ENCODE data around the gene CDHR1.
A peak's percentile ranks its signal among the peaks of the same experiment; 100 is the strongest.

Gene CDHR1

GRCh38 chr10:84201682-84202081 lies 7.3 kb downstream of the CDHR1 start:
- no peak for DNase-seq

- DNase-seq: no peak
These were observed 8.0 kb downstream of the CDHR1 start for GRCh38 chr10:84202349-84202748.

- DNase-seq: no peak
These were observed 9.8 kb downstream of the CDHR1 start for GRCh38 chr10:84204122-84204521.

GRCh38 chr10:84204610-84205009 lies 10.3 kb downstream of the CDHR1 start:
- DNase-seq: no peak

DNA sequence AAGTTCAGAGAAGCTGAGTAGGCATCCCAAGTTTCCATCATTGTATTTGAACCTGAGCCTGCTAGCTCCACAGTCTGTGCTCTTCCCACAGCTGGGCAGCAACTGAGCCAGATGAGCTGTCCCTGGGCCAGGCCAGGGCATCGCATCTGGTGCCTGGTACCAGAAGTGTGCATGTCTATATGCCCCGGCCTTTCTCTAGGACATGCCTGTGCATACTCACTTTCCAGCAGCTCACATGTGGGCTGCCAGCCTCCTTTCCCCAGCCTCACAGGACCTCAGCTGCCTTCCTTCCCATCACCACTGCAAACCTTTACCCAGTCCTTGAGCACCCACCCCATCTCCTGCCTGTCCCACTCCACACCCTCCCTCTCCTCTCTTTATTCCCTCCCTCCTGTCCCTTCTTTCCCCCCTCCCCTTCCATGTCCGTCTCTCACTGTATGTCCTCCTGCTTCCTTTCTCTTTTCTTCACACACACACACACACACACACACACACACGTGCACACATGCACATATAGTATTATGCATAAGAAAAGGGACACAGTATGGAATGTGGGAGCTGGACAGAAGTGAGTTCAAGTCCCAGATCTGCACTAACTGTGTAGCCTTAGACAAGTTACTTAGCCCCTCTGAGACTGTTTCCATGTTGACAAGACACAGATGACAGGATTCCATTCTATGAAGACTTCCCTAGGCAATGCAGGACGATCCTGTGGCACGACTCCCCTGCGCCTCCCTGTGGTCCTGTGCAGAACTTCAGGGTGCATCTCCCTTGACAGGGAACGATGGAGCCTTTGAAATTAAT lies 10.9 kb downstream of the CDHR1 start:
- DNase-seq: peak; percentile 31 to 69

- DNase-seq: no peak
These were observed 11.7 kb downstream of the CDHR1 start for GRCh38 chr10:84205853-84206525.

GRCh38 chr10:84208023-84208422 lies 13.7 kb downstream of the CDHR1 start:
- no peak for DNase-seq

GRCh38 chr10:84211566-84211965 lies 17.2 kb downstream of the CDHR1 start:
- no peak for DNase-seq

DNA sequence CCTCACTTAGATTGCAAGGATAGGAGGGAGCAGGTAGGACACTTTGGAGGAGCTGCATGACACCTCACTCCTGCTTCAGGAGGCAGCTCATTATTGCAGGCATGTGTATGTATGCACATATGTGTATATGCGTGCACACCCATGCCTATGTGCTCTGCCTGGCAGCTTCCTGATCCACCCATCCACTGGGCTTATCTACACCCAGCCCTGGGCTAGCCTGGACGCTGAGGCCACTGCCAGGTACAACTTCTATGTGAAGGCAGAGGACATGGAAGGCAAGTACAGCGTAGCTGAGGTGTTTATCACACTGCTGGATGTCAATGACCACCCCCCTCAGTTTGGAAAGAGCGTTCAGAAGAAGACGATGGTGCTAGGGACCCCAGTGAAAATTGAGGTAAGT lies 17.7 kb downstream of the CDHR1 start:
- no peak for DNase-seq

DNA sequence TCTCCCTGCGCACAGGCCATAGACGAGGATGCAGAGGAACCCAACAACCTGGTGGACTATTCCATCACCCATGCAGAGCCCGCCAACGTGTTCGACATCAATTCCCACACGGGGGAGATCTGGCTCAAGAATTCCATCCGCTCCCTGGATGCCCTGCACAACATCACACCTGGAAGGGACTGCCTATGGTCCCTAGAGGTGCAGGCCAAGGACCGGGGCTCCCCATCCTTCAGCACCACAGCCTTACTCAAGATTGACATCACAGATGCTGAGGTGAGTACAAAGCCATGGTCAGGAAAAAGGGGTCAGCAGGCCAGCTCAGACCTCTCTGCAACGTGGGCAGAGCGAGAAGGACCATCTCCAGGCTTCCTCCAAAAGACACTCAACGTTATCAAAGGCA lies 18.7 kb downstream of the CDHR1 start:
- no peak for DNase-seq

DNA sequence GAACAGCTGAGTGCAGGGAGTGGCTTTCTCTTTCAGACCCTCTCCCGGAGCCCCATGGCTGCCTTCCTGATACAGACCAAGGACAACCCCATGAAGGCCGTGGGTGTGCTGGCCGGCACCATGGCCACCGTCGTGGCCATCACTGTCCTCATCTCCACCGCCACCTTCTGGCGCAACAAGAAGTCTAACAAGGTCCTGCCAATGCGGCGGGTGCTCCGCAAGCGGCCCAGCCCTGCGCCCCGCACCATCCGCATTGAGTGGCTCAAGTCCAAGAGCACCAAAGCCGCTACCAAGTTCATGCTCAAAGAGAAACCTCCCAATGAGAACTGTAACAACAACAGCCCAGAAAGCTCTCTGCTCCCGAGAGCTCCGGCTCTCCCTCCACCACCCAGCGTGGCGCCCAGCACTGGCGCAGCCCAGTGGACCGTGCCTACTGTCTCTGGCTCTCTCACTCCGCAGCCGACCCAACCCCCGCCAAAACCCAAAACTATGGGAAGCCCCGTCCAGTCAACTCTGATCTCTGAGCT lies 19.8 kb downstream of the CDHR1 start:
- DNase-seq: no peak

- peak in 1 of 2 experiments; percentile 8 for DNase-seq
These were observed 20.4 kb downstream of the CDHR1 start for GRCh38 chr10:84214612-84215235.

DNA sequence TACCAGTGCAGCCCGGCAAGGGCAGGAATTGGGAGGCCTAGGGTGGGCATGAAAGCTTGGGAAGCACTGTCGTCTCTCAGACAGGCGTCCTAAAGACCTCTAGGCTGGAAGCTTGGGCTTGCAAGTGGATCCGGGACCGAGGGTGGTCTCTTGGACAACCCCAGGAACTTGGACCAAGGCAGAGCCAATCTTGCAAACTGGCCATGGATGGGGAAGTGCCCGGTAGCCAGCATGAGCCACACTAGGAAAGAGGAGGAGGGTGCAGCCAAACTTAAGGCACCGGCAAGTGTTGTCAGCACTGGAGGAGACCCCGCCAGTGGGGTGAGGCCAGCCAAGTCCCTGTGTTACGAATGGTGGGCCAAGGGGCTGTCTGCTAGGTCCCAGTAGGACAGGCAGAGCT lies 22.5 kb downstream of the CDHR1 start:
- no peak for DNase-seq

DNA sequence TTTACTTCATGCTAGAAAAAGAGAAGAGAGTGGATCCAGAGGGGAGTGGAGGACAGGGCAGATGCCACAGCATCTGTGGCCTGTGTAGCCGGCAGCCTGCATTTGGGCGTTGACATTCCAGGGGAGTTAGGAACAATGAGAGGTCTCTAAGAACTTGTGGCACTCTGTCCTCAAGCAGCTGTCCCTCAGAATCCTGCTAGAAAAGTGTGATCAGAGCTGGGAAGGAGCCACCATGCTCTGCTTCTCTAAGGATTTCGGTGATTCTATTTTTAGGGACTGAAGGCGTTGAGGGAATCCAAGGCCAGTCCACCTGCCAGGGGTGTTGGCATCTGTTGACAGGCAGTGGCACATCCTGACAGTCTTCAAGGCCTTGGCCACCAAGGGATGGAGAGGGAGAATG lies 23.4 kb downstream of the CDHR1 start:
- DNase-seq: no peak

DNA sequence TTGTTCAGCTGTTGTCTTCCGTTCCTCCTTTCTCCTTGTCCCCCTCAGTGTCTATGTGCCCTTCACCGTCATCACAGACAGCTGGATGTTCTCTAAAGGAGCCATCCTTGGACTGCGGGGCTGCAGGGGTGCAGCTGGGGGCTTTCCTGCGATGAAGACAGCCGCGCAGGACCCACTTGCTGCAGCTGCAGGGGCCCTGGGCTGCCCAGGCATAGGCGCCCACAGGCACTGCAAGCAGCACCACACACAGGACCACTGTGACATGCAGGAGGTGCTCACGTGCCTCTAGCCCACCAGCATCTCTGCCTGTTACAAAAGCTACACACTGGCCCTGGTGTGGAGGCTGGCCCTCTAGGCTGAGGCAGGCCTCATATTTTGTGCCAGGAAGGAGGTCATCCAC lies 27.6 kb downstream of the CDHR1 start:
- DNase-seq: no peak

GRCh38 chr10:84224411-84225028 lies 30.2 kb downstream of the CDHR1 start:
- DNase-seq: no peak

DNA sequence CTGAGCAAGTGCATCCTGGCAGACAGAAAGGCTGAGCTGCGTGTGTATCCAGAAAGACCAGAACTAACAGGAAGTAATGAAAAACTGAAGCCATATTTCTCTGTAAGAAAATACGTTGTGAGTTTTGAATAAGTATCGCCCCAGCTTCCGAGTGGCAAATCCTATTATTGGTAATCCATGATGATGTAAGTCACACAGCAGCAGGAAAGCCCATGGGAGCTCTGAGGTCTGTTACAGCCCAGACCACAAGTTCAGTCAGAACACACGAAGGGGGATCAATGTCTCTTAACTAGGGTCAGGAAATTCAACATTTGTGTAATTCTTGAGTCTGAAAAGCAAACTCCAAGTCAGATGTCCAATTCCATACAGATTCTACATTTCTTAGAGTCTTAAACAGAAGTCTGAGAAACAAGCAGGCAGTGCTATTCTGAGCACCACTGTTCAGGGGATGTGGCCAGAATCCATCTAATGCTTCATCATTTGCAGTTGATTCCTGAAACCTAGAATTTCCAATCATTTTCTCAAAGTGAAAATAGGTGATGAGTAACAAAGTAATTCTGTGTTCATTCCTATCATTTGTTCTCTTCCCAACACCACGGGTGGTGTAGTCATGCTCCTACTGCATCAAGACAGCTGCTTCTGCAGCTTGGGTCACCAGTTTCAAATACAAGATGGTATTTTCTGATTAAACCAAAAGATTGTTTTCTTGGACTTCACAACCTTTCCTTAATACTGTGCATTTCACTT lies 31.3 kb downstream of the CDHR1 start, which contains the start of gene LRIT2:
TSS of gene LRIT2 (minus strand) at position 118 of the 747 bp plus-strand sequence. CDS start at position 94, 24 bp downstream.
- DNase-seq: no peak

- no peak for DNase-seq
These were observed 32.3 kb downstream of the CDHR1 start for GRCh38 chr10:84226616-84227015.

- DNase-seq: no peak
These were observed 33.5 kb downstream of the CDHR1 start for GRCh38 chr10:84227810-84228209.

- DNase-seq: no peak
These were observed 36.0 kb downstream of the CDHR1 start for GRCh38 chr10:84230359-84230758.

DNA sequence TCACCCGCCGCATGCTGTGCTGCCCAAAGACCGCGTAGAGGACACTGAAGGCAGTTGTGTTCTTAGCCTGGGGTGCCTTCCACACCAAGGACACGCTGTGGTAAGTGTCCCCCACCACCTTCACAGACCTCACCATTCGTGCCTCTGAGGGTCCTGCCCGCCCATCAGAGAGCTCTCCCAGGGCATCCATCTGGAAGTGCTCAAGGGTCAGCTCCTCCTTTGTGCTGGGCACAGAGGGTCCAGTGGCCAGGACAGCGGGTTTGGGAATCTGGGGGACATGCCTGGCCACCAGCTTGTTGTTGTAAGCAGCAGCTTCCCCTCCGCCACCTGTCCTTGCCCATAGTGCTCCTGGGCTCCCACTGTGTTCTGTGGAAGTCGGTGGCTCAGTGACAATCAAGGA lies 38.0 kb downstream of the CDHR1 start:
- no peak for DNase-seq

- no peak for DNase-seq
These were observed 39.6 kb downstream of the CDHR1 start for GRCh38 chr10:84233940-84234339.
